ENCODE results near the gene NEK1.

DNA sequence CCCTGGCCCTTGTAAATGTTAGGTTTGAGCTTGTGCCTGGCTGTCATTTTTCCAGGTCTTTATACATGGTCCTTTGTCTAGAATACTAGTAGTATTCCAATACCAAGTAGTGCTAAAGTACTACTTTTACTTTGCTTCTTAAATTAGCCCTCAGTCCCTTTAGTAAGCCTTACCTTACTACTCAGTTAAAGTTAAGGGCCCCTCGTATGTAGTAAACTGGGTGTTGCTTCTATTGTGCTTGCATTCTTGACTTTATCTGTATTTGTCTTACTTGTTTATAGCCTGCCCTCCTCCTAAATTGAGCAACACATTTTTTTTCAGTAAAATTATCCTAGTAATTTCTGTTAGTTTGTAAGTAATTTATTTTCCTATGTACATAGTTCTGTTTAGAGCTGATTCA is 33.2 kb upstream of the NEK1 start:
- TF ChIP-seq, protein P1, sequence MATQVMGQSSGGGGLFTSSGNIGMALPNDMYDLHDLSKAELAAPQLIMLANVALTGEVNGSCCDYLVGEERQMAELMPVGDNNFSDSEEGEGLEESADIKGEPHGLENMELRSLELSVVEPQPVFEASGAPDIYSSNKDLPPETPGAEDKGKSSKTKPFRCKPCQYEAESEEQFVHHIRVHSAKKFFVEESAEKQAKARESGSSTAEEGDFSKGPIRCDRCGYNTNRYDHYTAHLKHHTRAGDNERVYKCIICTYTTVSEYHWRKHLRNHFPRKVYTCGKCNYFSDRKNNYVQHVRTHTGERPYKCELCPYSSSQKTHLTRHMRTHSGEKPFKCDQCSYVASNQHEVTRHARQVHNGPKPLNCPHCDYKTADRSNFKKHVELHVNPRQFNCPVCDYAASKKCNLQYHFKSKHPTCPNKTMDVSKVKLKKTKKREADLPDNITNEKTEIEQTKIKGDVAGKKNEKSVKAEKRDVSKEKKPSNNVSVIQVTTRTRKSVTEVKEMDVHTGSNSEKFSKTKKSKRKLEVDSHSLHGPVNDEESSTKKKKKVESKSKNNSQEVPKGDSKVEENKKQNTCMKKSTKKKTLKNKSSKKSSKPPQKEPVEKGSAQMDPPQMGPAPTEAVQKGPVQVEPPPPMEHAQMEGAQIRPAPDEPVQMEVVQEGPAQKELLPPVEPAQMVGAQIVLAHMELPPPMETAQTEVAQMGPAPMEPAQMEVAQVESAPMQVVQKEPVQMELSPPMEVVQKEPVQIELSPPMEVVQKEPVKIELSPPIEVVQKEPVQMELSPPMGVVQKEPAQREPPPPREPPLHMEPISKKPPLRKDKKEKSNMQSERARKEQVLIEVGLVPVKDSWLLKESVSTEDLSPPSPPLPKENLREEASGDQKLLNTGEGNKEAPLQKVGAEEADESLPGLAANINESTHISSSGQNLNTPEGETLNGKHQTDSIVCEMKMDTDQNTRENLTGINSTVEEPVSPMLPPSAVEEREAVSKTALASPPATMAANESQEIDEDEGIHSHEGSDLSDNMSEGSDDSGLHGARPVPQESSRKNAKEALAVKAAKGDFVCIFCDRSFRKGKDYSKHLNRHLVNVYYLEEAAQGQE (IDR thresholded peaks at IDR 0.05; ENCODE audit: insufficient read depth in 1 of 2, low read depth in 2 of 2, low read length in 2 of 2): no peak
- TF ChIP-seq TAF1 (IDR thresholded peaks at IDR 0.05; ENCODE audit: borderline replicate concordance, insufficient read depth, low read length): no peak

Measured in PFSK-1 (cell line).